MM.1S (cell line): ENCODE results near the gene BPTF.

ENCODE experiments used
- CTCF ChIP-seq: fragments of 300-600 bp; sonication (generic); IDR thresholded peaks from 2 replicates; pipeline ENCODE4 v1.5.1; 2016; ENCODE audit warnings: antibody characterized with exemption, low read length, mixed read lengths
- EZH2 ChIP-seq: fragments of 300-600 bp; sonication (generic); optimal IDR thresholded peaks from 2 replicates; pipeline ENCODE3; 2017; ENCODE audit warnings: low read depth, mild to moderate bottlenecking, antibody characterized with exemption, low read length, mixed read lengths
- EZH2phosphoT487 ChIP-seq: fragments of 300-600 bp; sonication (generic); IDR thresholded peaks from 2 replicates; pipeline ENCODE4 v1.6.1; 2018; ENCODE audit warnings: antibody characterized with exemption, low read length

GRCh38 chr17:67993998-67994361 is 168.7 kb downstream of the BPTF start:
- TF ChIP-seq EZH2 (no peak), CTCF (no peak), EZH2phosphoT487 (no peak)
